Activated T-cell treated with anti-CD3 and anti-CD28 coated beads for 48 hours (primary cell): ENCODE data around the gene CSN2.
"Not testable (repeated sequence)": the region's sequence is repeated elsewhere in the genome, so short reads cannot be mapped to it uniquely, and the experiment has no call there.

Experiments
- DNase-seq: peaks from one replicate; pipeline ENCODE4 v3.0.0-alpha.2; 2020; ENCODE audit warnings: low read depth

CSN2 gene

GRCh38 chr4:69965628-69966027, at the start of gene CSN2:
CSN2 (minus strand) TSS chr4:69965728; CDS start chr4:69960995, 4,733 bp downstream.
- DNase-seq = no peak

DNA sequence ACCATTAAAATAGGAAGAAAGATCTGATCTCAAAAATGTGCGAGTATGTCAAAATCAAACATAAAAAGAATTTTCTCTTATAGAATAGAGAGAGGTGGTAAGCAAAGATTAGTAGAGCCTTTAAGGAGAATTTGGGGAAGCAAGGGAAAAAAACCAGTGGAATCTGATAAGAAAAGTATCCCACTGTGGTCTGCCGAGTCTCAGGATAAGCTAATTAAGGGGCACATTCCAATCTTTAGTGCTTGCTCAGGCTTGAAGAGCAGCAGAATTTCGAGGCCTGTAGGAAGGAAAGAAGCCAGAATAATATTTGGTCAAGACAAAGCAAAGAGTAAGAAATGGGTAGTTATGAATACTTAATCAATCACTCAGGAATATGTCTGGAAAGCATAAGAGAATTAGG, 43.2 kb upstream of the CSN2 start:
- DNase-seq = no peak

DNA sequence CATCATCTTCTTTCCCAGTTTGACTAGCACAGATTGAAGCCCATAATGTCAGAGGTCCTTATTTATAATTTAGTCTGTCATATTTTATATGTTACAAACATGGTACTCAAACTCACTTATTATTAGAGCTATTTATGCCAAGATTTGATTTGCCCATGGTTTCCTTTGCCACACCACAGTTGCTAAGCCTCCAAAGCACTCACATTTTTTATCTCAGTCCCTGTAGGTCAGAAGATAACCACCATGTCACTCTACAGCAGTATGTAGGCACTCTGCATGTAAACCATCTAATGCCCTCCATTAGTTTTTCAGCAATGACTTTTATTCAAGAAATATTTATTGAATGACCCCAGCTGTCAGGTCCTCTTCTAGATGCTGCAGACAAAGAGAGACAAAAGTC, 37.0 kb upstream of the CSN2 start:
- no peak for DNase-seq

DNA sequence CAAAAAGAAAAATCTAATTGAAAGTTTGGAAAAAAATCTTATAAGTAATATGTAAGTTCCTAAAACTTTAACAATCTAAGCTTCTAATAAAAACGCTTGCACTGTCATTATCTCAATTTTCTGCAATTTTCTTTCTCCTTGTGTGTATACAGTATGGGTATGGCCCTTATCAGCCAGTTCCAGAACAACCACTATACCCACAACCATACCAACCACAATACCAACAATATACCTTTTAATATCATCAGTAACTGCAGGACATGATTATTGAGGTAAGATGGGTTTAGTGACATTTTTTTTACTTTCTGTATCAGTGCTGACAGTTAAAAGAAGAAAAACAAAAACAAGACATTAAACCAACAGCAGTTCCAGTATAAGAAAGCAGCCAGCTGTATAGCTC, 35.2 kb upstream of the CSN2 start:
- DNase-seq = no peak

GRCh38 chr4:69999420-69999819, 33.9 kb upstream of the CSN2 start:
- no peak for DNase-seq

DNA sequence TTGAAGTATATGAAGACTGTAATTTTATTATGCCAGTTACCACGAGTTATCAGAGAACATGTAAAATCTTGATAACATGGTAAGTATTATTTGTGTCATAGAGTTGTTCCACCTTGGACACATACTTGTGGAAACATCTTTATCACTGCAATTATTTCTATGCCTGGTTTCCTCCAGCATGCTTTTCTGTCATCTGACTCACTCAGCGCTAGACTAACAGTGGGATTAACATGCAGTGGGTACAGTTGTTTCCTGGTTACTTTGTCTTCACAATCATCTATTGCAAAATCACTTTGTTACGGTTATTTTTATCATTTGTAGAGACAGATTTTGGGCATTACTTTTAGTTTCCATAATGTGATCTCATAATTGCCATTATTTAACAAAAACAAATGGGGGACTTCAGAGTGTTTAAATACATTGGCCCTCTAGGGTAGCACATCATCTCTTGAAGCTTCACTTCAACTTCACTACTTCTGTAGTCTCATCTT, 30.0 kb upstream of the CSN2 start, which contains the start of gene STATH:
Gene STATH (plus strand): TSS at position 441 of the 491 bp plus-strand sequence. CDS start 2,472 bp downstream, outside the sequence.
- no peak for DNase-seq

GRCh38 chr4:69994782-69995181, 29.3 kb upstream of the CSN2 start:
- no peak for DNase-seq

- DNase-seq = no peak
Measured at GRCh38 chr4:69991016-69991415, 25.5 kb upstream of the CSN2 start.

DNA sequence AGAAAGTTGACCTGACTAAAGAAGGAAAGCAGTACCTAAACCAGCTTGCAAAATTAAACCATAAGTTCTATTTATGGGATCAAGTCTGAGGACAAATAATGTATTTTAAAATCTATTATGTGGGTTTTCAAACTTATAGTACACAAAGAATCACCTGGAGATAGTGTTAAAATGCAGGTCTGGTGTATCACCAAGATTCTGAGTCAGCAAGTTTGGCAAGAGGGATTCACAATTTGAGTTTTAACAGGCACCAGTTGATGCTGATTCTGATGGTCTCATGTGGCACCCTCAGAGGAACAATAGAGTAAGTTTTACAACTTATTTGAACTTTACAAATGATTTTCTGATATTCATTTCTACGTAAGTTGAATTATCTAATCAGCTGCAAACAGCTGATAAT, 21.1 kb upstream of the CSN2 start:
- no peak for DNase-seq

DNA sequence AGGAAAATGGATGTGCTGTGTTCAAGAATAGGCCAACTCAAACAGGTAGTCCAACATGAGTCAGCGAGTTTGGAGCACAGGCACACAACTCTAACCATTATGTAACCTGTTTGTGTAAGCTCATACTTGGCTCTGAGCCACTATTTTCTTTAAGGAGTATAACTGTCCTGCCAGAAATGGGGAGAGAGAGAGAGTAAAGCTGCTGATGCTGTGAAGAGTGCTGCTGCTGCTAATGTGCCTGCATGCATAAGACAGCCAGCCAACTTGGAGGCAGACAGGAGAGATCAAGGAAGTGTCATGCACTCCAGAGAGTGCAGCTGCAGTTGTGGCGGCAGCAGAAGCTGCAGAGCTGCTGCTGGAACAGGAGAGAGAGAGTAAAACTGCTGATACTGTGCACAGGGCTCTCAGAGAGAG, 18.5 kb upstream of the CSN2 start:
- no peak for DNase-seq

- no peak for DNase-seq
Measured at GRCh38 chr4:69977582-69977981, 12.1 kb upstream of the CSN2 start.

DNA sequence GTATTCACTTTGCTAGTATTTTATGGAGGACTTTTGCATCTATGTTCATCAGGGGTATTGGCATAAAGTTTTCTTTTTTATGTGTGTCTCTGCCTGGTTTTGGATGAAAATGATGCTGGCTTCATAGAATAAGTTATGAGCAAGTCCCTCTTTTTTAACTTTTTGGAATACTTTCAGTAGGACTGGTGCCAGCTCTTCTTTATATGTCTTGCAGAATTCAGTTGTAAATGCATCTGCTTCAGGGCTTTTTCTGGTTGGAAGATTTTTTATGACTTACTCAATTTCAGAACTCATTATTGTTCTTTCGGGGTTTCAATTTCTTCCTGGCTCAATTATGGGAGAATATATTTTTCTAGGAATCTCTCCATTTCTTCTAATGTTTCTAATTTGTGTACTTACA, 9.1 kb upstream of the CSN2 start:
- no peak for DNase-seq

DNA sequence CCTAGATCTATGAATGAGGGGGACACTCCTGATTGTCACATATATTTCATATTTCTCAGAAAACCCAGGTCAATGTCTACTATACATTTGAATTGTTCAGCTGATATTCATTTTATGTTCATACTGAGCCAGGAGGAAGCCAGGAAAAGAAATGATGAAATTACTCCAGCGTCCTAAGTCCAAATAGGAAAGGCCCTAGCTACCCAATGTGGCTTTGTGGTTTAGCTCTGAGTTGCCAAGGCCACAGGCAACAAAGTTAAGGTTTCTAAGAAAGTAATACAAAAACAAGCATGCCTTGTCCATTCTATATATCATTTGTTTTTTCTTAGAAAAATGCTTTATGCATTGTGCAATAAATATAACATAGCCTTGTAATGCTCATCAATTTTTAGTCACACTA, 4.5 kb upstream of the CSN2 start:
- no peak for DNase-seq

DNA sequence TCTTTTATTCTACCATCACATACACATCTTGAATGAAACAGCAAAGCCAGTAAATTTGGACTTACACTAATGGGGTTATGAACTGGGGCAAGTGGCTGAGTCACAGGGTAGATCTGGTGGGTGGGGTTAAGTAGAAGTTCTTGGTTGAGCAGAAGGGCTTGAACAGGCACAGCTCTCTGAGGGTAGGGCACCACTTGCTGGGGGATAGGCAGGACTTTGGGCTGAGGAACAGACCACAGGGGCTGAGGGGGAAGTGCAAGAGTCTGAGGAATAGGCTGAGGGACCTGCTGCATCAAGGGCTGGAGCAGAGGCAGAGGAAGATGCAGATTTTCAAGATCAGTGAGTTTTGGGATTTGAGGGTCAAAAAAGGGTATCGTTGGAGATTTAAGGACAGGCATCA, 8.3 kb downstream of the CSN2 start:
- DNase-seq = no peak

DNA sequence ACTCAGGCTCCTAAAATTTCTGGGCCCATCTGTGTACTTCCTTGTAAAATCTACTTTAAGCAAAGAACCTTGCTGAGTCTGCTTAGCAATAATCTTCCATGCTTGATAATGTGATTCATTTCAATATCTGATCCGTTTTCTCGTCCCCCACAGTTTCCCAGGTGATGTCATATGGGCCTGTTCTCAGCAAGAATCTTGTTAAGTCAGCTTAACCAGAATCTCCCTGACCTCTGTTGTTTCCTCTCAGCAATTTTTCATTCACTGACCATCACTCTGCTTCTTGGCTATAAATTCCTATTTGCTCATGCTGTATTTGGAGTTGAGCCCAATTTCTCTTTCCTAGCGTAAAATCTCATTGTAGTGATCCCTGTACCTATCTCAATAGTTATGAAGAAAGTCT, 13.9 kb downstream of the CSN2 start:
- no peak for DNase-seq

GRCh38 chr4:69936566-69936965, 29.0 kb downstream of the CSN2 start:
- DNase-seq = no peak

DNA sequence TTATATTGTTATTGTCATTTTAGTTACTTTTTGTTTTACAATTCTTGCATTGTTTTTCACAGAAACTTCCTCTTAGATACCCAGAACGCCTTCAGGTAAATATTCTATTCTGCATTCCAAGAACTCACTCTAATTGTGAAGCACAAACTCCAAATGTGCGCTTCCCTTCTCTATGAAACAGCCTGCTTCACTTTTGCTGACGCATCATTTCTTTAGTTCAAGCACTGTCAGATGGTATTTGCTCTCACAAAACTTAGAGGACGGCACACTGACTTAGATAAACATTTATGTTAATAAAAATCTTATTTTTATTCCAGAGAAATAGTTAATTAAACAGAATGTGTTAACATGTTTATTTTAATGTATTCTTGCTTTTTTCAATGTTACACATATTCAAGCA, 31.4 kb downstream of the CSN2 start:
- DNase-seq = no peak

- no peak for DNase-seq
Measured at GRCh38 chr4:69930768-69931167, 34.8 kb downstream of the CSN2 start, which contains the start of gene CSN1S1. CSN1S1 (plus strand) TSS chr4:69931068; CDS start chr4:69932556, 1,488 bp downstream.

DNA sequence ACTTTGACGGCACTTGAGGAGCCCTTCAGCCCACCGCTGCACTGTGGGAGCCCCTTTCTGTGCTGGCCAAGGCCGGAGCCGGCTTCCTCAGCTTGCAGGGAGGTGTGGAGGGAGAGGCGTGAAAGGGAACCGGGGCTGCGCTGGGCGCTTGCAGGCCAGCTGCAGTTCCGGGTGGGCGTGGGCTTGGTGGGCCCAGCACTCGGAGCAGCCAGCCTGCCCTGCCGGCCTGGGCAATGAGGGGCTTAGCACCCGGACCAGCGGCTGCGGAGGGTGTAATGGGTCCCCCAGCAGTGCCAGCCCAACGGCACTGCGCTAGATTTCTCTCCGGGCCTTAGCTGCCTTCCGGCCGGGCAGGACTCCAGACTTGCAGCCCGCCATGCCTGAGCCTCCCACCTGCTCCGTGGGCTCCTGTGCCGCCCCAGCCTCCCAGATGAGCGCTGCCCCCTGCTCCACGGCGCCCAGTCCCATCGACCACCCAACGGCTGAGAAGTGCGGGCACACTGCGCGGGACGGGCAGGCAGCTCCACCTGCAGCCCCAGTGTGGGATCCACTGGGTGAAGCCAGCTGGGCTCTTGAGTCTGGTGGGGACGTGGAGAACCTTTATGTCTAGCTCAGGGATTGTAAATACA, 41.6 kb downstream of the CSN2 start:
- DNase-seq = not testable (repeated sequence)

DNA sequence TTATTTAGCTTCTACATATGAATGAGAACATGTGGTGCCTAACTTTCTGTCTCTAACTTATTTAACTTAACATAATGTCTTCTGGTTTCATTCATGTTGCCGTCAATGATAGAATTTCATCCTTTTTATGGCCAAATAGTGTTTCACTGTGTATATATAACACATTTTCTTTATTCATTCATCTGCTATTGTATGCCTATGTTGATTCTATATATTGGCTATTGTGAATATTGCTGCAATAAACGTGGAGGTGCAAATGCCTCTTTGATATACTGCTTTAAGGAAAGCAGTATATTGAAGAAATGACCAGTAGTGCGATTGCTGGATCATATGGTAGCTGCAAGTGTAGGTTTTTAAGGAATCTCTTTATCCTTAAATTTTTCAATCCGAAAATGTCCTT, 44.7 kb downstream of the CSN2 start:
- DNase-seq = no peak

DNA sequence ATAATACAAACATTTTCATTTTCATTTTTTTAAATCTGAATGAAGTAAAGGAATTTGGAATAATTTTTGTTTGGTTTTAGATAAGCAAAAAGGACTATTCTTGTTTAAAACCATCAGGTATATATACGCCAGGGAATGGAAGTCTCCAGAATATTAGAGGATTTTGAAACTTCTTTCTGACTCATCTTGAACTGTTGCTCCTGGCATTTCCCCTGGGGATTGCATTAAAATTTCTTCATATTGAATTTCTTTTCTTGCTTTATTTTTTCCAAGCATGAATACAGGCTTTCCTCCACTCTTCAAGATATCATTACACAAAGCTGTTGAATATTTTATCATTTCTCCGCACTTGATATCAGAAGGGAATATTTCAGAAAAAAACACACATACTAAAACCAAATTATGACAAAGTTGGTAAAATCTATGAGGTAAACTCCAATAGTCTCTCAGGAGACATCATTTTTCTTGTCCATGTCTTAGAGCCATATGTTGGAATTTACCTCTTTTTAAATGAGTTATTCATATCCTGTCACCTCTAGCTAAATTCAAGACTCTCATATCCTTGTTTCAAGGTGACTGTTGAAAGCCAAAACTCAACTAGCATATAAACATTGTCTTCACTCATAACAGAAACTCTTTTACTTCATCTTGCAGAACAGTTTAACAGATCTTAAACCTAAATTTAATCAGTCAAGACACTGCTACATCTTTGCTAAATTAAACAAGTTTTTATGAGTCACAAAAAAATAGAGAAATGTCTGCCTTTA, 55.3 kb downstream of the CSN2 start:
- DNase-seq = no peak

DNA sequence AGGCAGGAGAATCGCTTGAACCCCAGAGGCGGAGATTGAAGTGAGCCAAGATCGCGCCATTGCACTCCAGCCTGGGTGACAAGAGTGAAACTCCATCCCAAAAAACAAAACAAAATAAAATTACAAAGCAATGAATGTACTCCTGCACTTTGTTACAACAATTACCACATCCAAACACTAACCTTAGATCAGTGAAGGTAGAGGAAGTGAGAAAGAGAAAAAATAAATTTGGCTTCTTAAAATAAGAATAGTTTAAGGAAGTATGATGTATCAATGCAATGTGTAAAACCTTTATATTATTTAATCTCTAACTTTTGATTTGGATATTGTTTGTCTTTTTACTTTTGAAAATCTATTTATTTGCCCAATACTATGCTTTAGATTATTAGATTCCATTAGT, 56.3 kb downstream of the CSN2 start:
- no peak for DNase-seq

GRCh38 chr4:69907151-69907550, 58.4 kb downstream of the CSN2 start:
- no peak for DNase-seq
